HEK293 (cell line): Measurements from ENCODE around the gene FOXN4.

Experiments
- CTCF ChIA-PET: fragments of 350-600 bp; formaldehyde crosslinking; extraction: SDS; loops from one replicate; lab custom pipeline; 2021; ENCODE audit warnings: antibody characterized with exemption; lab: Yijun Ruan, JAX
- POLR2A ChIA-PET: fragments of 300-600 bp; formaldehyde crosslinking; extraction: SDS; loops from one replicate; lab custom pipeline; 2020; ENCODE audit warnings: antibody characterized with exemption, inconsistent platforms; lab: Yijun Ruan, JAX
- H3K27ac ChIP-seq: fragments of 200-500 bp; sonication (Bioruptor generic); 2 replicates; pipeline ENCODE4 v1.5.1; 2014; ENCODE audit warnings: low read depth, low read length, control low read depth, inconsistent platforms; ENCODE audit errors: extremely low read depth
- H3K36me3 ChIP-seq, 2 experiments: fragments of 200-500 bp in 1 of 2; sonication (Bioruptor generic) in 1 of 2; 1 replicate in 1 of 2; 2 replicates in 1 of 2; pipeline ENCODE4 v1.5.1; 2014 to 2017; ENCODE audit warnings: inconsistent platforms in 2 of 2, low read length in 2 of 2; ENCODE audit not compliant: control insufficient read depth in 2 of 2, insufficient read depth in 1 of 2
- H3K4me1 ChIP-seq: fragments of 200-500 bp; sonication (Bioruptor generic); 2 replicates; pipeline ENCODE4 v1.5.1; 2014; ENCODE audit warnings: mild to moderate bottlenecking, low read length, inconsistent platforms; ENCODE audit not compliant: control insufficient read depth, insufficient read depth
- H3K4me3 ChIP-seq: 2 replicates; pipeline ENCODE4 v1.5.1; 2011; ENCODE audit warnings: low read depth, mild to moderate bottlenecking, control low read depth, low read length, moderate library complexity
- H3K9me3 ChIP-seq: fragments of 200-500 bp; sonication (Bioruptor generic); 2 replicates; pipeline ENCODE4 v1.5.1; 2014; ENCODE audit warnings: low read depth, low read length, inconsistent platforms; ENCODE audit not compliant: control insufficient read depth, insufficient read depth
- EGR2 ChIP-seq: fragments of 450-650 bp; formaldehyde crosslinking; IDR thresholded peaks from 2 replicates; pipeline ENCODE4 v1.5.1; 2016; ENCODE audit warnings: low read depth, missing biosample characterization, missing genetic modification characterization
- GFI1B ChIP-seq: fragments of 450-650 bp; formaldehyde crosslinking; IDR thresholded peaks from 2 replicates; pipeline ENCODE4 v1.5.1; 2016; ENCODE audit warnings: missing biosample characterization, missing genetic modification characterization
- GLIS2 ChIP-seq: fragments of 450-650 bp; formaldehyde crosslinking; IDR thresholded peaks from 2 replicates; pipeline ENCODE4 v1.5.1; 2016; ENCODE audit warnings: missing biosample characterization, missing genetic modification characterization
- KLF1 ChIP-seq: fragments of 450-650 bp; formaldehyde crosslinking; IDR thresholded peaks from 2 replicates; pipeline ENCODE4 v1.5.1; 2016; ENCODE audit warnings: missing biosample characterization, missing genetic modification characterization
- KLF17 ChIP-seq: fragments of 450-650 bp; formaldehyde crosslinking; IDR thresholded peaks from 2 replicates; pipeline ENCODE4 v1.5.1; 2016; ENCODE audit warnings: missing biosample characterization, missing genetic modification characterization
- KLF7 ChIP-seq: fragments of 450-650 bp; formaldehyde crosslinking; IDR thresholded peaks from 2 replicates; pipeline ENCODE4 v1.5.1; 2016; ENCODE audit warnings: missing biosample characterization, missing genetic modification characterization, borderline replicate concordance
- KLF8 ChIP-seq: fragments of 450-650 bp; formaldehyde crosslinking; IDR thresholded peaks from 2 replicates; pipeline ENCODE4 v1.5.1; 2016; ENCODE audit warnings: missing biosample characterization, missing genetic modification characterization
- MYNN ChIP-seq: fragments of 450-650 bp; formaldehyde crosslinking; IDR thresholded peaks from 2 replicates; pipeline ENCODE4 v1.5.1; 2016; ENCODE audit warnings: missing biosample characterization, missing genetic modification characterization, borderline replicate concordance
- WT1 ChIP-seq: fragments of 450-650 bp; formaldehyde crosslinking; IDR thresholded peaks from 2 replicates; pipeline ENCODE4 v1.5.1; 2016; ENCODE audit warnings: missing biosample characterization, missing genetic modification characterization
- ZBTB20 ChIP-seq: fragments of 450-650 bp; formaldehyde crosslinking; IDR thresholded peaks from 2 replicates; pipeline ENCODE4 v1.5.1; 2016; ENCODE audit warnings: missing biosample characterization, missing genetic modification characterization
- ZBTB21 ChIP-seq: fragments of 450-650 bp; formaldehyde crosslinking; IDR thresholded peaks from 2 replicates; pipeline ENCODE4 v1.5.1; 2017; ENCODE audit warnings: missing biosample characterization, missing genetic modification characterization
- ZBTB8A ChIP-seq: fragments of 450-650 bp; formaldehyde crosslinking; IDR thresholded peaks from 2 replicates; pipeline ENCODE4 v1.5.1; 2016; ENCODE audit warnings: missing biosample characterization, missing genetic modification characterization
- ZFP37 ChIP-seq: fragments of 450-650 bp; formaldehyde crosslinking; IDR thresholded peaks from 2 replicates; pipeline ENCODE4 v1.5.1; 2016; ENCODE audit warnings: missing biosample characterization, missing genetic modification characterization
- ZNF140 ChIP-seq: fragments of 450-650 bp; formaldehyde crosslinking; IDR thresholded peaks from 2 replicates; pipeline ENCODE4 v1.5.1; 2016; ENCODE audit warnings: missing biosample characterization, missing genetic modification characterization
- ZNF175 ChIP-seq: fragments of 450-650 bp; formaldehyde crosslinking; IDR thresholded peaks from 2 replicates; pipeline ENCODE4 v1.5.1; 2016; ENCODE audit warnings: missing biosample characterization, missing genetic modification characterization
- ZNF2 ChIP-seq: fragments of 450-650 bp; formaldehyde crosslinking; IDR thresholded peaks from 2 replicates; pipeline ENCODE4 v1.5.1; 2016; ENCODE audit warnings: missing biosample characterization, missing genetic modification characterization
- ZNF335 ChIP-seq: fragments of 450-650 bp; formaldehyde crosslinking; conservative IDR thresholded peaks from 2 replicates; pipeline ENCODE4 v1.5.1; 2016; ENCODE audit warnings: missing biosample characterization, missing genetic modification characterization
- ZNF426 ChIP-seq: fragments of 450-650 bp; formaldehyde crosslinking; IDR thresholded peaks from 2 replicates; pipeline ENCODE4 v1.5.1; 2017; ENCODE audit warnings: missing biosample characterization, missing genetic modification characterization, mild to moderate bottlenecking, inconsistent platforms, moderate library complexity
- ZNF433 ChIP-seq: fragments of 450-650 bp; formaldehyde crosslinking; IDR thresholded peaks from 2 replicates; pipeline ENCODE4 v1.5.1; 2016; ENCODE audit warnings: missing biosample characterization, missing genetic modification characterization, low read depth
- ZNF510 ChIP-seq: fragments of 450-650 bp; formaldehyde crosslinking; IDR thresholded peaks from 2 replicates; pipeline ENCODE4 v1.5.1; 2018; ENCODE audit warnings: mild to moderate bottlenecking, missing genetic modification characterization, missing biosample characterization; ENCODE audit not compliant: insufficient replicate concordance
- ZNF585B ChIP-seq: fragments of 450-650 bp; formaldehyde crosslinking; IDR thresholded peaks from 2 replicates; pipeline ENCODE4 v1.5.1; 2016; ENCODE audit warnings: missing biosample characterization, missing genetic modification characterization
- ZNF629 ChIP-seq: fragments of 450-650 bp; formaldehyde crosslinking; IDR thresholded peaks from 2 replicates; pipeline ENCODE4 v1.5.1; 2017; ENCODE audit warnings: missing biosample characterization, missing genetic modification characterization
- ZNF660 ChIP-seq: fragments of 450-650 bp; IDR thresholded peaks from 2 replicates; pipeline ENCODE4 v1.5.1; 2018; ENCODE audit warnings: missing biosample characterization, mild to moderate bottlenecking, missing genetic modification characterization
- ZNF792 ChIP-seq: fragments of 450-650 bp; formaldehyde crosslinking; IDR thresholded peaks from 2 replicates; pipeline ENCODE4 v1.5.1; 2016; ENCODE audit warnings: missing biosample characterization, missing genetic modification characterization
- TF ChIP-seq, protein P1 (sequence below): fragments of 450-650 bp; formaldehyde crosslinking; conservative IDR thresholded peaks from 2 replicates; pipeline ENCODE4 v1.5.1; 2016; ENCODE audit warnings: low read depth, missing biosample characterization, missing genetic modification characterization
- TF ChIP-seq, protein P2 (sequence below): fragments of 450-650 bp; formaldehyde crosslinking; IDR thresholded peaks from 2 replicates; pipeline ENCODE4 v1.5.1; 2016; ENCODE audit warnings: missing biosample characterization, missing genetic modification characterization

FOXN4 gene

GRCh38 chr12:109264943-109265650, 44.0 kb downstream of the FOXN4 start:
- no peaks in the 10 kb centered on the region for H3K9me3 ChIP-seq
- peaks cover 0 to 23% of the 10 kb centered on the region in 2 experiments; a peak in 2 of 3 replicates for H3K36me3 ChIP-seq
- no peaks in the 10 kb centered on the region for H3K4me1 ChIP-seq
- CTCF ChIA-PET: interaction anchor here (1.8 to 6.0 kb wide), 5 partner anchors 13 to 128 kb away, joined by 6 to 93 read pairs (median 22); no protein-coding TSS in a partner anchor
- no peak overlapping the region for H3K27ac ChIP-seq
- no peak overlapping the region for H3K4me3 ChIP-seq
- TF ChIP-seq MYNN (tag by site-specific recombination): no peak
- TF ChIP-seq KLF7 (tag by site-specific recombination): no peak
- no peak for TF ChIP-seq ZNF175 (tag by site-specific recombination)
- no peak for TF ChIP-seq ZNF510 (tag by site-specific recombination)
- TF ChIP-seq ZBTB21 (tag by site-specific recombination): no peak
- TF ChIP-seq ZNF585B: no peak
- no peak for TF ChIP-seq ZNF792
- TF ChIP-seq, protein P1, sequence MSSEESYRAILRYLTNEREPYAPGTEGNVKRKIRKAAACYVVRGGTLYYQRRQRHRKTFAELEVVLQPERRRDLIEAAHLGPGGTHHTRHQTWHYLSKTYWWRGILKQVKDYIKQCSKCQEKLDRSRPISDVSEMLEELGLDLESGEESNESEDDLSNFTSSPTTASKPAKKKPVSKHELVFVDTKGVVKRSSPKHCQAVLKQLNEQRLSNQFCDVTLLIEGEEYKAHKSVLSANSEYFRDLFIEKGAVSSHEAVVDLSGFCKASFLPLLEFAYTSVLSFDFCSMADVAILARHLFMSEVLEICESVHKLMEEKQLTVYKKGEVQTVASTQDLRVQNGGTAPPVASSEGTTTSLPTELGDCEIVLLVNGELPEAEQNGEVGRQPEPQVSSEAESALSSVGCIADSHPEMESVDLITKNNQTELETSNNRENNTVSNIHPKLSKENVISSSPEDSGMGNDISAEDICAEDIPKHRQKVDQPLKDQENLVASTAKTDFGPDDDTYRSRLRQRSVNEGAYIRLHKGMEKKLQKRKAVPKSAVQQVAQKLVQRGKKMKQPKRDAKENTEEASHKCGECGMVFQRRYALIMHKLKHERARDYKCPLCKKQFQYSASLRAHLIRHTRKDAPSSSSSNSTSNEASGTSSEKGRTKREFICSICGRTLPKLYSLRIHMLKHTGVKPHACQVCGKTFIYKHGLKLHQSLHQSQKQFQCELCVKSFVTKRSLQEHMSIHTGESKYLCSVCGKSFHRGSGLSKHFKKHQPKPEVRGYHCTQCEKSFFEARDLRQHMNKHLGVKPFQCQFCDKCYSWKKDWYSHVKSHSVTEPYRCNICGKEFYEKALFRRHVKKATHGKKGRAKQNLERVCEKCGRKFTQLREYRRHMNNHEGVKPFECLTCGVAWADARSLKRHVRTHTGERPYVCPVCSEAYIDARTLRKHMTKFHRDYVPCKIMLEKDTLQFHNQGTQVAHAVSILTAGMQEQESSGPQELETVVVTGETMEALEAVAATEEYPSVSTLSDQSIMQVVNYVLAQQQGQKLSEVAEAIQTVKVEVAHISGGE (tag by site-specific recombination): no peak
- TF ChIP-seq, protein P2, sequence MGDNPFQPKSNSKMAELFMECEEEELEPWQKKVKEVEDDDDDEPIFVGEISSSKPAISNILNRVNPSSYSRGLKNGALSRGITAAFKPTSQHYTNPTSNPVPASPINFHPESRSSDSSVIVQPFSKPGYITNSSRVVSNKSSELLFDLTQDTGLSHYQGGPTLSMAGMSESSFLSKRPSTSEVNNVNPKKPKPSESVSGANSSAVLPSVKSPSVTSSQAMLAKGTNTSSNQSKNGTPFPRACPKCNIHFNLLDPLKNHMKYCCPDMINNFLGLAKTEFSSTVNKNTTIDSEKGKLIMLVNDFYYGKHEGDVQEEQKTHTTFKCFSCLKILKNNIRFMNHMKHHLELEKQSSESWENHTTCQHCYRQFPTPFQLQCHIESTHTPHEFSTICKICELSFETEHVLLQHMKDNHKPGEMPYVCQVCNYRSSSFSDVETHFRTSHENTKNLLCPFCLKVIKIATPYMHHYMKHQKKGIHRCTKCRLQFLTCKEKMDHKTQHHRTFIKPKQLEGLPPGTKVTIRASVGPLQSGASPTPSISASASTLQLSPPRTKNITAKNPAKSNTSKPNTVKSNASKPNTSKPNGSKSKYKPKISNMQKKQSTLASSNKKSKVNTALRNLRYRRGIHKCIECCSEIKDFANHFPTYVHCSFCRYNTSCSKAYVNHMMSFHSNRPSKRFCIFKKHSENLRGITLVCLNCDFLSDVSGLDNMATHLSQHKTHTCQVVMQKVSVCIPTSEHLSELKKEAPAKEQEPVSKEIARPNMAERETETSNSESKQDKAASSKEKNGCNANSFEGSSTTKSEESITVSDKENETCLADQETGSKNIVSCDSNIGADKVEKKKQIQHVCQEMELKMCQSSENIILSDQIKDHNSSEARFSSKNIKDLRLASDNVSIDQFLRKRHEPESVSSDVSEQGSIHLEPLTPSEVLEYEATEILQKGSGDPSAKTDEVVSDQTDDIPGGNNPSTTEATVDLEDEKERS (tag by site-specific recombination): no peak
- TF ChIP-seq GFI1B (tag by site-specific recombination): no peak
- TF ChIP-seq GLIS2 (tag by site-specific recombination): no peak
- TF ChIP-seq ZNF140: no peak
- POLR2A ChIA-PET: no interaction called here

GRCh38 chr12:109264095-109264942, 44.8 kb downstream of the FOXN4 start:
- CTCF ChIA-PET: interaction anchor here (0.6 to 6.0 kb wide), 37 partner anchors 10 to 1224 kb away, joined by 3 to 93 read pairs (median 4); no protein-coding TSS in a partner anchor
- TF ChIP-seq WT1 (tag by site-specific recombination) (0 out of 2 replicates have a peak, but pooled peaks have one; percentile 22), ZBTB8A (tag by site-specific recombination) (peak; percentile 26; the same call in 1 of the 2 replicates), KLF1 (tag by site-specific recombination) (peak; percentile 91), ZNF426 (no peak), EGR2 (tag by site-specific recombination) (peak; percentile 63; the same call in 1 of the 2 replicates), KLF7 (tag by site-specific recombination) (0 out of 2 replicates have a peak, but pooled peaks have one; percentile 43), ZFP37 (tag by site-specific recombination) (peak; percentile 46; the same call in 1 of the 2 replicates), ZNF660 (tag by site-specific recombination) (0 out of 2 replicates have a peak, but pooled peaks have one; percentile 22), ZBTB20 (tag by site-specific recombination) (no peak), KLF17 (tag by site-specific recombination) (no peak), ZNF2 (tag by site-specific recombination) (peak; percentile 66; the same call in 1 of the 2 replicates), ZNF629 (tag by site-specific recombination) (peak; percentile 47; the same call in 1 of the 2 replicates), ZNF433 (no peak), ZNF335 (tag by site-specific recombination) (peak; percentile 79), KLF8 (tag by site-specific recombination) (peak; percentile 67)

More at GRCh38 chr12:109264095-109264942, 44.8 kb downstream of the FOXN4 start:
- no peaks in the 10 kb centered on the region for H3K4me1 ChIP-seq
- H3K9me3 ChIP-seq: no peaks in the 10 kb centered on the region
- POLR2A ChIA-PET: no interaction called here
- H3K4me3 ChIP-seq: no peak overlapping the region
- H3K27ac ChIP-seq: no peak overlapping the region
- peaks cover 0 to 23% of the 10 kb centered on the region in 2 experiments; a peak in 2 of 3 replicates for H3K36me3 ChIP-seq
